Thymus (tissue), 11 donors: ENCODE results near the gene SIX1. TPM values are rescaled to one million over a fixed set of nuclear protein-coding genes. Genes with fewer than 3 reads are reported as not detected.

Experiments used
- DNase-seq, 9 donors: peaks; one replicate each; pipeline ENCODE4 v3.0.0-alpha.2; 2013; ENCODE audit warnings: low spot score in 9 of 9, low read depth in 6 of 9, missing footprints in 1 of 9
- H3K27ac ChIP-seq, 2 donors: one replicate each; pipeline ENCODE4 v1.5.1; 2013; ENCODE audit warnings: control low read depth in 1 of 2, low read depth in 1 of 2, low read length in 1 of 2, mild to moderate bottlenecking in 1 of 2, moderate library complexity in 1 of 2
- H3K27me3 ChIP-seq, 2 donors: one replicate each; pipeline ENCODE4 v1.5.1; 2013; ENCODE audit warnings: low read length in 1 of 2; ENCODE audit not compliant: control insufficient read depth in 2 of 2, insufficient read depth in 1 of 2
- H3K36me3 ChIP-seq, 2 donors: one replicate each; pipeline ENCODE4 v1.5.1; 2013; ENCODE audit warnings: low read length in 1 of 2, mild to moderate bottlenecking in 1 of 2, moderate library complexity in 1 of 2; ENCODE audit not compliant: control insufficient read depth in 2 of 2, insufficient read depth in 2 of 2
- H3K4me1 ChIP-seq, 2 donors: one replicate each; pipeline ENCODE4 v1.5.1; 2013; ENCODE audit warnings: low read length in 2 of 2; ENCODE audit not compliant: control insufficient read depth in 2 of 2, insufficient read depth in 2 of 2
- H3K4me3 ChIP-seq, 2 donors: one replicate each; pipeline ENCODE4 v1.5.1; 2013; ENCODE audit warnings: low read length in 2 of 2, control low read depth in 1 of 2, mild to moderate bottlenecking in 1 of 2
- H3K9me3 ChIP-seq, 2 donors: one replicate each; pipeline ENCODE4 v1.5.1; 2013; ENCODE audit warnings: low read length in 1 of 2, mild to moderate bottlenecking in 1 of 2; ENCODE audit not compliant: control insufficient read depth in 2 of 2, insufficient read depth in 1 of 2
- WGBS: extraction: QIAGEN DNeasy Blood & Tissue Kit; methylation state at CpG from one replicate; pipeline ENCODE4 v1.1.7; 2013; 5-methylcytosine and 5-hydroxymethylcytosine counted together
- polyA plus RNA-seq: library from polyadenylated mRNA; stranded (reverse); fragments of 200-250 nt; gene quantifications from one replicate; pipeline ENCODE4 v1.2.3, GENCODE V29; 2013
- total RNA-seq: library from RNA; stranded (reverse); fragments of 120-200 nt; gene quantifications from one replicate; pipeline ENCODE4 v1.2.4, GENCODE V29; 2013
- donor health status: healthy.

The SIX1 gene
- total and polyA plus RNA-seq, 2 donors = 13.4 to 21.4 TPM

DNA sequence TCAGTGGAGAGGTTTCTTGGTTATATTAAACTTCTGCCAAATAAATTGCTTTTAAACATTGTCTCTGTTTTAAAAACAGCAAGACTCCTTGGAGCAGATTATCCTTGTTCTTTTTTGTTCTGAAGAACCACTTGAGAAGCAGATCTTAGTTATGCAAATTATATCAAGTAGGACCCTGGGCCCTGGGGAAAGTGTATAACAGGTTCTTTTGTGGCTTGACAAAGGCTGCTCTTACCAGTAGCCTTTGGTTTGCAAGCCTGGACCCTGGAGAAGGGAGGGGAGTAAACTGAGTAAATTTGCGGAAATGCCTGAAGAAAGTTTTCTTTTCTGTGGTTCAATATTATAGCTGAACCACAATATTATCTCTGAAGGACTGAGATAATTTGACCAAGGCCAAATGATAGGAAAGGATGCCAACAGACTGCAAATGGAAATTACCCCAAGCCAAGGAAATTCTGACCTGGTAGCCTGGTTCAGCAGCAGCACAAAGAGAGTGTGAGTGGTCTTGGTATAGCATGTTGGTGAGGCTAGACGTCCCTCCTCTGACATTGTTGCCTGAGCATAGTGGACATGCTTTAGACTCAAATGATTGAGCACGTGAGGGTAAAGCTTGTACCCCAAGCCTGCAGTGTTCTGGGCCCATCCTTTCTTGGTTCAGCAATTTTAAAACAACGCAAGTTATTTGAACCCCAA lies 30.4 kb upstream of the SIX1 start:
- Histone ChIP-seq H3K4me1 (no peaks in the 10 kb centered on the region), H3K27me3 (no peaks in the 10 kb centered on the region), H3K4me3 (no peak overlapping the region), H3K9me3 (no peaks in the 10 kb centered on the region), H3K27ac (no peak overlapping the region), H3K36me3 (no peaks in the 10 kb centered on the region)
- 86% methylated on average over 4 of the region's 4 CpGs for WGBS
- no peak for DNase-seq

DNA sequence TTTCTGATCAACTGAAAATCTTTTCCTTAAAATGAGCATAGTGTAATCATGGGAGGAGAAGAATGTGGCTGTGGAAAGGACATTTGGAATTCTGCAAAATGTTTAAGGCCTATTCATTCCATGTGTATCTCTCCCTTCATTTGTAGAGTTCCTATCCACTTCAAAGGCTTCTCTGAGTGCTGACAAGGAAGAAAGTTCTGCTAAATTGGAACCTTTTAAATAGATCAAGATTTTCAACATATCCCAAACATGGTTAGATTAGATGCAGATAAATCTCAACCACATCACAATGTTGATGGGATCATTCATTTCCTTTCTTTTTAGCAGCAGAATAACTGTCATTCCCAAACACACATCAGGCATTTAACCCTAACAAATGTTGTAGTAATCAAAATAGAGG lies 28.4 kb upstream of the SIX1 start:
- Histone ChIP-seq H3K27me3 (no peaks in the 10 kb centered on the region), H3K27ac (no peak overlapping the region), H3K4me3 (no peak overlapping the region), H3K4me1 (no peaks in the 10 kb centered on the region), H3K9me3 (no peaks in the 10 kb centered on the region), H3K36me3 (no peaks in the 10 kb centered on the region)
- DNase-seq = no peak

DNA sequence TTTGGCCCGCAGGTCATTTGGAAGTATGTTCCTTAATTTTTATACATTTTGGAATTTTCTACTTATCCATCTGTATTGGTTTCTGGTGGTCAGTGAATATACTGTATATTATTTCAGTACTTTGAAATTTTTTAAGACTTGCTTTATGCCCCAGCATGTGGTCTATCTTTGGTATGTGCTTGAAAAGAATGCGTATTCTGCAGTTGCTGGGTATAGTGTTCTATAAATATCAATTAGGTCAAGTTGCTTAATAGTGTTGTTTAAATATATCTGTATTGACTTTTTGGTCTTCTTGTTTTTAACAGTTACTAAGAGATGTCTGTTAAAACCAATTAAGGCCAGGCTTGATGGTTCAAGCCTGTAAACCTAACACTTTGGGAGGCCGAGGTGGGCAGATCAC lies 21.7 kb upstream of the SIX1 start:
- WGBS = 96% methylated on average over 3 of the region's 3 CpGs
- DNase-seq = no peak
- H3K4me1 ChIP-seq = no peaks in the 10 kb centered on the region
- no peak overlapping the region for H3K4me3 ChIP-seq
- H3K9me3 ChIP-seq = no peaks in the 10 kb centered on the region
- H3K27me3 ChIP-seq = peaks cover 0 to 2% of the 10 kb centered on the region in 2 donors
- no peaks in the 10 kb centered on the region for H3K36me3 ChIP-seq
- H3K27ac ChIP-seq = no peak overlapping the region

DNA sequence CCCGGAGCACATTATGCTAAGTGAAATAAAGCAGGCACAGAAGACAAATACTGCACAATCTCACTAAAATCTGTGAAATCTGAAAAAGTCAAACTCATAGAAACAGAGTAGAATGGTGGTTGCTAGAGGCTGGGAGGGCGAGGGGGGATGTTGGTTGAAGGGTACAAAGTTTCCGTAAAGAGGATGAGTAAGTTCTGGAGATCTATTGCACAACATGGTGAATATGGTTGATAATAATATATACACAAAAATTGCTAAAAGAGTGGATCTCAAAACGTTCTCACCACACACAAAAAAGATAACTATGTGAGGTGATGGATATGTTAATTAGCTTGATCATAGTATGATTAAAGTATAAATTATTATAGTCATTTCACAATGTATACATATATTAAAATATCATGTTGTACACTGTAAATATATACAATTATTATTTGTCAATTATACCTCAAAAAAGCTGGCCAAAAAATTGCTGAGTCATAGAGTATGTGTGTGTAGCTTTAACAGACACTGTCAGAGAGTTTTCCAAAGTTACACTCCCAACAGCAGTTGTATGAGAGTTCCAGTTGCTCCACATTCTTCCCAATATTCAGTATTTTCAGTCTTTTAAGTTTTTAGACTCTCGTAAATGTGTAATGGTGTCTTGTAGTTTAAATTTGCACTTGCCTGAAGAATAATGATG lies 19.3 kb upstream of the SIX1 start:
- H3K27ac ChIP-seq = no peak overlapping the region
- no peaks in the 10 kb centered on the region for H3K36me3 ChIP-seq
- no peak overlapping the region for H3K4me3 ChIP-seq
- WGBS = 93% methylated on average over 5 of the region's 5 CpGs
- no peak for DNase-seq
- peaks cover 0 to 3% of the 10 kb centered on the region in 2 donors for H3K27me3 ChIP-seq
- H3K4me1 ChIP-seq = no peaks in the 10 kb centered on the region
- no peaks in the 10 kb centered on the region for H3K9me3 ChIP-seq

DNA sequence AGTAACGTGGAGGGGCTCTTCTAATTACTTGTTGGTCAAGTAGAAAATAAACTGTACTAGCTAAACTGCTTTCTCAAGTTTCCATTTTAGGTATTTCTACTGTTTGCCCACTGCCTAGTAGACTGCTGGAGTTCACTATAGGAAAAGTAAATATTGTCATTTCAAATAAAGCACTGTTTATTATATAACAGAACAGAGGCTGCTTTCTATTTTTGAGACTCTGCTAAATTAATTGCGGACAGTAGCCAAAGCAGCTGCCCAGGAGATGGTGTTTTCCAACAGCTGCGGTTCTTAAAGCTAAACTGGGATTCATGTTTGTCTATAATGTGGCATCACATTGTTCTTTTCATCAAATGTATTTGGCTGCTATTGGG lies 15.9 kb upstream of the SIX1 start:
- DNase-seq = no peak
- H3K4me3 ChIP-seq = no peak overlapping the region
- 91% methylated on average over 3 of the region's 3 CpGs for WGBS
- H3K27ac ChIP-seq = no peak overlapping the region
- H3K9me3 ChIP-seq = no peaks in the 10 kb centered on the region
- peaks cover 2 to 21% of the 10 kb centered on the region in 2 donors for H3K27me3 ChIP-seq
- no peaks in the 10 kb centered on the region for H3K36me3 ChIP-seq
- H3K4me1 ChIP-seq = no peaks in the 10 kb centered on the region

DNA sequence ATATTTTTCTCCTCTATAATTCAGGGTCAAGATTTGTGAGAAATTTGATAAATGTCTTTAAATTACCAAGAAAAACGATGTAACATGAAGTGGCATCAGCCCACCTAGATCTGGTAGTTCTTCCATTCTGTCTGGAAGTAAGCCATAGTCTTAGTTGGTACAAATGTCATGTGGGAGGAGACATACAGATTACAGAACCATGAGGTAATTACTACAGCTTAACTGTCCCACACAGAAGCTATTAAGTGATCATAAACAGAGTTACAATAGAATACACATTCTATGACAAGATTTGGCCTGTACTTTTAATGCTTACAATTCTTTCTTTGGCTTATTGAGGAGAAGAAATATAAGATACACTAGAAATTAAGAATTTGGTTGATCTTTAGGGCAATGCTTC lies 13.7 kb upstream of the SIX1 start:
- Histone ChIP-seq H3K4me3 (no peak overlapping the region), H3K4me1 (no peaks in the 10 kb centered on the region), H3K27ac (no peak overlapping the region), H3K9me3 (no peaks in the 10 kb centered on the region), H3K36me3 (no peaks in the 10 kb centered on the region), H3K27me3 (peaks cover 14 to 43% of the 10 kb centered on the region in 2 donors)
- no peak for DNase-seq
- WGBS = 89% methylated on average over 1 of the region's 1 CpG

DNA sequence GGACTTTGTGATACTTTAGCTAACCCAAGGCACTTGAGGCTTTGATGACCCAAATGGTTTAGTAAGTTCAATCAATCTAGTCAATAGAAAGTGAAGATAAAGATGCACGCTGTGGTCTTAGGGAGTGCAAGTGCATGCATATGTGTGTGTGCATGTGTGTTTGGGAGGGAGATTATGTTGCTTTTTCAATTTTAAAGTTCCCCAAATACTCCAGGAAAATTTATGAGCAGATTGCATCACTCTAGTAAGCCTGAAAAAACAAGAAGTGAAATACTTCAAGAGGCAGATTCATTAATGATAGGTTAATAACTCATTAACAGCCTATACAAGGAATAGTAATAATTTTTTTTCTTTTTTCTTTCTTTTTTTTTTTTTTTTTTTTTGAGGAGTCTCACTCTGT lies 12.4 kb upstream of the SIX1 start:
- Histone ChIP-seq H3K4me1 (no peaks in the 10 kb centered on the region), H3K27me3 (peaks cover 26 to 55% of the 10 kb centered on the region in 2 donors), H3K36me3 (no peaks in the 10 kb centered on the region), H3K9me3 (peaks cover 0 to 4% of the 10 kb centered on the region in 2 donors), H3K27ac (no peak overlapping the region), H3K4me3 (no peak overlapping the region)
- 41% methylated on average over 1 of the region's 1 CpG for WGBS
- DNase-seq = no peak

DNA sequence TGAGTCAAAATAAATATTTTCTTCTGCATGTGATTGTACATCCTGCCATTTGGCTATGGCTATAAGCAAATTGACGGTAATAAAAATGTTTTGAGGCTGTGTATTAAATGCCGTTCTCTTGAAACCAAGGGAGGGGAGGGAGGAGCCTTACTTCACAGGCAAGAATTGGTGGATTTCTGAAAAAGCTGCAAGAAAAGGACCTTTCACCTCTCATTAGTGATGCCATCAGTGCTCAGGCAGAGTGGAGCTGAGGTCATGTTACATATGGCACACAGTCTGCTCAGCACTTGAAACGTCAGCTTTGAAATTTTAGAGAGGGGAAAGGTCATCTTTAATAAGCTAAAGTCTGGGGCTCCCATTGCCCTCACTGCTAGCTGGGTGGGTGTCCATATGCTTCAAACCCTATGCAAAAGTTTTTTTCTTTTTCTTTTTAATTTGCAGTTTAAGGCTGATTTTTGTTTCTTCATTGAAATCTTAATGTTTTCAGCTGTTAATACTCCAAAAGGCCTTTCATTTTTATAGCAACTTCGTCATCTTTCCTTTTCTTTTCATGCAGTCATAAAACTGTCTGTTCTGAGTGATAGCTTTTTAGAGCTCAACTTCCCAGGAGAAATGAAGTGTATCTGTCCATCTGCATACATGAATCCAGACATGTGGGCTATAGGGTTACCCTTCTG lies 9.8 kb upstream of the SIX1 start:
- WGBS = 39% methylated on average over 4 of the region's 4 CpGs
- Histone ChIP-seq H3K4me3 (no peak overlapping the region), H3K27ac (no peak overlapping the region), H3K9me3 (peaks cover 0 to 4% of the 10 kb centered on the region in 2 donors), H3K36me3 (no peaks in the 10 kb centered on the region), H3K4me1 (no peaks in the 10 kb centered on the region), H3K27me3 (peaks cover 52 to 80% of the 10 kb centered on the region in 2 donors)
- DNase-seq = no peak

DNA sequence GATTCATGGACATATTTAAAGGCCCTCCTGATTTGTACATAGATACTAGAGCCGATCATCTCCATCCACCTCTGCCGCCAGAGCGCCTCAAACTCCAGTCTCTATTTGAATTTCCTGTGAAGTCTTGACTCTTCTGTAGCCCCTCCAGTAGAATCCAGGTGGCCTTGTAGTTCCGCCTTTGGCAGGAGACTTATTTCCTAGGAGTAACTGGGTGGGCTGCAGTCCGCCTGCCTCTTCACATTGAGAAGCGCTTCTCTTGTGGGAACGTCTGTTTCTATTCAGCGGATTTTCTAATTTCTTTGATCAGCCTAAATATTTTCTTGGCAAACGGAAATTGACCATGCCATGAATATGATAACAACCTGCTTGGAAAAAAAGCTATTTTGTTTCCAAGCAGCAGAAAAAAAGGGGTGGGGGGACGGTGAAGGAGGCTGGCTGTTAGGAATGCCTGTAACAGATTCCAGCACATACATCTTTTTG lies 9.0 kb upstream of the SIX1 start:
- 14% methylated on average over 10 of the region's 10 CpGs for WGBS
- no peak for DNase-seq
- H3K4me3 ChIP-seq = no peak overlapping the region

More for the DNA sequence above, 9.0 kb upstream of the SIX1 start:
- H3K27ac ChIP-seq = peak overlapping the region in 1 of 2 donors; percentile 15
- H3K27me3 ChIP-seq = peaks cover 60 to 85% of the 10 kb centered on the region in 2 donors
- H3K9me3 ChIP-seq = peaks cover 0 to 7% of the 10 kb centered on the region in 2 donors
- H3K4me1 ChIP-seq = no peaks in the 10 kb centered on the region
- H3K36me3 ChIP-seq = no peaks in the 10 kb centered on the region
